Measurements from ENCODE around the gene PPM1L.

The PPM1L gene

GRCh38 chr3:160953686-160954085 lies 197.7 kb downstream of the PPM1L start:
- Histone ChIP-seq H3K79me1 (replicated peaks; ENCODE audit: low read length, poor library complexity, severe bottlenecking) (no peaks in the 10 kb centered on the region), H2BK120ac (ENCODE audit: low read depth, low read length) (no peak overlapping the region), H3K27ac (ENCODE audit: low read length, poor library complexity, severe bottlenecking) (no peak overlapping the region), H2BK5ac (ENCODE audit: low read depth, low read length, poor library complexity, severe bottlenecking) (no peak overlapping the region), H3K4me1 (ENCODE audit: control insufficient read depth, insufficient read depth, low read depth, low read length) (no peaks in the 10 kb centered on the region), H3K4me3 (ENCODE audit: insufficient read depth in 1 of 2, low read depth in 1 of 2, low read length in 2 of 2) (no peak overlapping the region), H3K23ac (ENCODE audit: low read length in 2 of 2) (no peak overlapping the region), H3K4me2 (ENCODE audit: low read length, poor library complexity, severe bottlenecking) (no peak overlapping the region), H3K27me3 (ENCODE audit: control insufficient read depth in 1 of 2, insufficient read depth in 1 of 2, low read length in 2 of 2) (peaks cover 0 to 4% of the 10 kb centered on the region in 2 experiments), H3K4ac (ENCODE audit: low read depth in 1 of 2, low read length in 2 of 2) (no peak overlapping the region), H3K9me3 (ENCODE audit: control insufficient read depth, low read length) (no peaks in the 10 kb centered on the region), H2BK15ac (ENCODE audit: low read depth, poor library complexity, severe bottlenecking) (no peak overlapping the region), H3K14ac (ENCODE audit: low read length in 2 of 2) (no peak overlapping the region), H3K18ac (ENCODE audit: low read depth in 1 of 2, low read length in 2 of 2) (no peak overlapping the region), H3K36me3 (ENCODE audit: control insufficient read depth in 1 of 2, insufficient read depth in 2 of 2, low read depth in 1 of 2, low read length in 2 of 2) (no peaks in the 10 kb centered on the region), H4K8ac (ENCODE audit: low read length) (no peak overlapping the region), H2AFZ (ENCODE audit: low read depth, low read length) (no peak overlapping the region), H3K9ac (ENCODE audit: low read length) (no peak overlapping the region), H2AK5ac (ENCODE audit: low read length, severe bottlenecking) (no peak overlapping the region), H4K91ac (ENCODE audit: low read length) (no peak overlapping the region), H2BK12ac (ENCODE audit: low read length in 2 of 2) (no peak overlapping the region)
- WGBS: 100% methylated on average over 1 of the region's 3 CpGs
- no peak for DNase-seq

GRCh38 chr3:160956785-160957184 lies 200.8 kb downstream of the PPM1L start:
- peak; percentile 31 for DNase-seq
- Histone ChIP-seq H3K36me3 (ENCODE audit: control insufficient read depth in 1 of 2, insufficient read depth in 2 of 2, low read depth in 1 of 2, low read length in 2 of 2) (no peaks in the 10 kb centered on the region), H3K27ac (ENCODE audit: low read length, poor library complexity, severe bottlenecking) (no peak overlapping the region), H3K14ac (ENCODE audit: low read length in 2 of 2) (no peak overlapping the region), H3K18ac (ENCODE audit: low read depth in 1 of 2, low read length in 2 of 2) (no peak overlapping the region), H2BK15ac (ENCODE audit: low read depth, poor library complexity, severe bottlenecking) (no peak overlapping the region), H4K8ac (ENCODE audit: low read length) (no peak overlapping the region), H2BK5ac (ENCODE audit: low read depth, low read length, poor library complexity, severe bottlenecking) (no peak overlapping the region), H3K23ac (ENCODE audit: low read length in 2 of 2) (no peak overlapping the region), H3K4me1 (ENCODE audit: control insufficient read depth, insufficient read depth, low read depth, low read length) (no peaks in the 10 kb centered on the region), H2AK5ac (ENCODE audit: low read length, severe bottlenecking) (no peak overlapping the region), H2BK12ac (ENCODE audit: low read length in 2 of 2) (no peak overlapping the region), H3K9me3 (ENCODE audit: control insufficient read depth, low read length) (no peaks in the 10 kb centered on the region), H3K79me1 (replicated peaks; ENCODE audit: low read length, poor library complexity, severe bottlenecking) (no peaks in the 10 kb centered on the region), H2AFZ (ENCODE audit: low read depth, low read length) (no peak overlapping the region), H3K27me3 (ENCODE audit: control insufficient read depth in 1 of 2, insufficient read depth in 1 of 2, low read length in 2 of 2) (no peaks in the 10 kb centered on the region), H3K9ac (ENCODE audit: low read length) (no peak overlapping the region), H4K91ac (ENCODE audit: low read length) (no peak overlapping the region), H3K4me3 (ENCODE audit: insufficient read depth in 1 of 2, low read depth in 1 of 2, low read length in 2 of 2) (no peak overlapping the region), H3K4ac (ENCODE audit: low read depth in 1 of 2, low read length in 2 of 2) (no peak overlapping the region), H3K4me2 (ENCODE audit: low read length, poor library complexity, severe bottlenecking) (no peak overlapping the region), H2BK120ac (ENCODE audit: low read depth, low read length) (no peak overlapping the region)

- no peak overlapping the region for H2AK5ac ChIP-seq (ENCODE audit: low read length, severe bottlenecking)
- H2BK15ac ChIP-seq (ENCODE audit: low read depth, poor library complexity, severe bottlenecking): no peak overlapping the region
- no peak overlapping the region for H2AFZ ChIP-seq (ENCODE audit: low read depth, low read length)
- no peaks in the 10 kb centered on the region for H3K79me1 ChIP-seq (replicated peaks; ENCODE audit: low read length, poor library complexity, severe bottlenecking)
- no peak overlapping the region for H3K9ac ChIP-seq (ENCODE audit: low read length)
- H3K27ac ChIP-seq (ENCODE audit: low read length, poor library complexity, severe bottlenecking): no peak overlapping the region
- H2BK12ac ChIP-seq (ENCODE audit: low read length in 2 of 2): no peak overlapping the region
- no peaks in the 10 kb centered on the region for H3K9me3 ChIP-seq (ENCODE audit: control insufficient read depth, low read length)
- H3K18ac ChIP-seq (ENCODE audit: low read depth in 1 of 2, low read length in 2 of 2): no peak overlapping the region
- H4K8ac ChIP-seq (ENCODE audit: low read length): no peak overlapping the region
- WGBS: no CpG with 5 or more reads among the region's 1 CpG
- DNase-seq: no peak
- no peak overlapping the region for H2BK5ac ChIP-seq (ENCODE audit: low read depth, low read length, poor library complexity, severe bottlenecking)
- no peaks in the 10 kb centered on the region for H3K27me3 ChIP-seq (ENCODE audit: control insufficient read depth in 1 of 2, insufficient read depth in 1 of 2, low read length in 2 of 2)
- no peak overlapping the region for H3K4me3 ChIP-seq (ENCODE audit: insufficient read depth in 1 of 2, low read depth in 1 of 2, low read length in 2 of 2)
- H2BK120ac ChIP-seq (ENCODE audit: low read depth, low read length): no peak overlapping the region
- H3K4ac ChIP-seq (ENCODE audit: low read depth in 1 of 2, low read length in 2 of 2): no peak overlapping the region
- H3K14ac ChIP-seq (ENCODE audit: low read length in 2 of 2): no peak overlapping the region
- no peaks in the 10 kb centered on the region for H3K4me1 ChIP-seq (ENCODE audit: control insufficient read depth, insufficient read depth, low read depth, low read length)
- no peak overlapping the region for H3K23ac ChIP-seq (ENCODE audit: low read length in 2 of 2)
- H3K4me2 ChIP-seq (ENCODE audit: low read length, poor library complexity, severe bottlenecking): no peak overlapping the region
- H4K91ac ChIP-seq (ENCODE audit: low read length): no peak overlapping the region
- no peaks in the 10 kb centered on the region for H3K36me3 ChIP-seq (ENCODE audit: control insufficient read depth in 1 of 2, insufficient read depth in 2 of 2, low read depth in 1 of 2, low read length in 2 of 2)
Observed at GRCh38 chr3:160960568-160960967, 204.5 kb downstream of the PPM1L start.

GRCh38 chr3:160963949-160964348 lies 207.9 kb downstream of the PPM1L start:
- H3K27ac ChIP-seq (ENCODE audit: low read length, poor library complexity, severe bottlenecking): no peak overlapping the region
- H2AK5ac ChIP-seq (ENCODE audit: low read length, severe bottlenecking): no peak overlapping the region
- no peak overlapping the region for H4K8ac ChIP-seq (ENCODE audit: low read length)
- no peaks in the 10 kb centered on the region for H3K36me3 ChIP-seq (ENCODE audit: control insufficient read depth in 1 of 2, insufficient read depth in 2 of 2, low read depth in 1 of 2, low read length in 2 of 2)
- no peak overlapping the region for H3K18ac ChIP-seq (ENCODE audit: low read depth in 1 of 2, low read length in 2 of 2)
- H3K27me3 ChIP-seq (ENCODE audit: control insufficient read depth in 1 of 2, insufficient read depth in 1 of 2, low read length in 2 of 2): no peaks in the 10 kb centered on the region
- H2BK5ac ChIP-seq (ENCODE audit: low read depth, low read length, poor library complexity, severe bottlenecking): no peak overlapping the region
- H3K23ac ChIP-seq (ENCODE audit: low read length in 2 of 2): no peak overlapping the region
- H4K91ac ChIP-seq (ENCODE audit: low read length): no peak overlapping the region
- H3K9ac ChIP-seq (ENCODE audit: low read length): no peak overlapping the region
- no peaks in the 10 kb centered on the region for H3K79me1 ChIP-seq (replicated peaks; ENCODE audit: low read length, poor library complexity, severe bottlenecking)
- H3K4me3 ChIP-seq (ENCODE audit: insufficient read depth in 1 of 2, low read depth in 1 of 2, low read length in 2 of 2): no peak overlapping the region
- H2BK15ac ChIP-seq (ENCODE audit: low read depth, poor library complexity, severe bottlenecking): no peak overlapping the region
- H2AFZ ChIP-seq (ENCODE audit: low read depth, low read length): no peak overlapping the region
- H2BK120ac ChIP-seq (ENCODE audit: low read depth, low read length): no peak overlapping the region
- WGBS: no CpG with 5 or more reads among the region's 1 CpG
- H3K4ac ChIP-seq (ENCODE audit: low read depth in 1 of 2, low read length in 2 of 2): no peak overlapping the region
- no peaks in the 10 kb centered on the region for H3K4me1 ChIP-seq (ENCODE audit: control insufficient read depth, insufficient read depth, low read depth, low read length)
- H3K9me3 ChIP-seq (ENCODE audit: control insufficient read depth, low read length): no peaks in the 10 kb centered on the region
- H3K4me2 ChIP-seq (ENCODE audit: low read length, poor library complexity, severe bottlenecking): no peak overlapping the region
- no peak overlapping the region for H2BK12ac ChIP-seq (ENCODE audit: low read length in 2 of 2)
- H3K14ac ChIP-seq (ENCODE audit: low read length in 2 of 2): no peak overlapping the region
- no peak for DNase-seq

All from mesenchymal stem cell (in vitro differentiated cells and primary cell).